Osteoblast (primary cell): ENCODE results near the gene NCOA6. TPM values are rescaled to one million over a fixed set of nuclear protein-coding genes. Genes with fewer than 3 reads are reported as not detected.

Experiments used
- DNase-seq: peaks from one replicate; pipeline ENCODE4 v3.0.0; 2011; ENCODE audit warnings: low spot score, mixed read lengths; ENCODE audit not compliant: insufficient read length; ENCODE audit errors: missing footprints
- H2AFZ ChIP-seq: 2 replicates; pipeline ENCODE4 v1.6.0; 2011; ENCODE audit warnings: mild to moderate bottlenecking, low read length
- H3K27ac ChIP-seq: 2 replicates; pipeline ENCODE4 v1.5.1; 2011; ENCODE audit warnings: mild to moderate bottlenecking, low read depth, low read length, moderate library complexity
- H3K27me3 ChIP-seq: 2 replicates; pipeline ENCODE4 v1.6.0; 2012; ENCODE audit warnings: mild to moderate bottlenecking, control low read depth, inconsistent platforms, low read length, moderate library complexity; ENCODE audit not compliant: insufficient read depth
- H3K36me3 ChIP-seq: 2 replicates; pipeline ENCODE4 v1.5.1; 2011; ENCODE audit warnings: mild to moderate bottlenecking, low read length, control low read depth, moderate library complexity; ENCODE audit not compliant: insufficient read depth
- H3K4me1 ChIP-seq: 2 replicates; pipeline ENCODE4 v1.5.1; 2011; ENCODE audit warnings: mild to moderate bottlenecking, low read length, control low read depth, moderate library complexity; ENCODE audit not compliant: insufficient read depth
- H3K4me2 ChIP-seq: 2 replicates; pipeline ENCODE4 v1.6.0; 2011; ENCODE audit warnings: mild to moderate bottlenecking, low read length; ENCODE audit not compliant: insufficient read depth
- H3K4me3 ChIP-seq: fragments of 200-600 bp; sonication (generic); 3 replicates; pipeline ENCODE4 v1.5.1; 2012; ENCODE audit warnings: mild to moderate bottlenecking, low read length, inconsistent platforms; ENCODE audit not compliant: insufficient read depth
- H3K79me2 ChIP-seq: 2 replicates; pipeline ENCODE4 v1.6.0; 2012; ENCODE audit warnings: mild to moderate bottlenecking, low read length, control low read depth, inconsistent platforms; ENCODE audit not compliant: insufficient read depth
- H3K9me3 ChIP-seq: 2 replicates; pipeline ENCODE4 v1.5.1; 2011; ENCODE audit warnings: low read depth, low read length, control low read depth
- H4K20me1 ChIP-seq: 2 replicates; pipeline ENCODE4 v1.6.0; 2012; ENCODE audit warnings: mild to moderate bottlenecking, low read length, control low read depth; ENCODE audit not compliant: insufficient read depth
- total RNA-seq: library from RNA; depleted of rRNA; stranded (reverse); fragments of >200 nt; gene quantifications from 2 replicates; pipeline ENCODE4 v1.2.3, GENCODE V29; 2012
- TF ChIP-seq, protein P1 (sequence below): IDR thresholded peaks from 2 replicates; pipeline ENCODE4 v1.5.1; 2011; ENCODE audit warnings: mild to moderate bottlenecking, low read depth, low read length, moderate library complexity; ENCODE audit errors: extremely low read depth

NCOA6 gene
- total RNA-seq, 1 donor: 8.7 TPM

GRCh38 chr20:34703424-34704176 lies 121.9 kb downstream of the NCOA6 start:
- peak; percentile 77 for DNase-seq
- H3K79me2 ChIP-seq: peaks cover 4% of the 10 kb centered on the region
- peak overlapping the region; percentile 98 for H3K4me2 ChIP-seq
- H3K36me3 ChIP-seq: no peaks in the 10 kb centered on the region
- peaks cover 4% of the 10 kb centered on the region for H3K27me3 ChIP-seq
- no peaks in the 10 kb centered on the region for H3K9me3 ChIP-seq
- peak overlapping the region; percentile 93 for H2AFZ ChIP-seq
- TF ChIP-seq, protein P1, sequence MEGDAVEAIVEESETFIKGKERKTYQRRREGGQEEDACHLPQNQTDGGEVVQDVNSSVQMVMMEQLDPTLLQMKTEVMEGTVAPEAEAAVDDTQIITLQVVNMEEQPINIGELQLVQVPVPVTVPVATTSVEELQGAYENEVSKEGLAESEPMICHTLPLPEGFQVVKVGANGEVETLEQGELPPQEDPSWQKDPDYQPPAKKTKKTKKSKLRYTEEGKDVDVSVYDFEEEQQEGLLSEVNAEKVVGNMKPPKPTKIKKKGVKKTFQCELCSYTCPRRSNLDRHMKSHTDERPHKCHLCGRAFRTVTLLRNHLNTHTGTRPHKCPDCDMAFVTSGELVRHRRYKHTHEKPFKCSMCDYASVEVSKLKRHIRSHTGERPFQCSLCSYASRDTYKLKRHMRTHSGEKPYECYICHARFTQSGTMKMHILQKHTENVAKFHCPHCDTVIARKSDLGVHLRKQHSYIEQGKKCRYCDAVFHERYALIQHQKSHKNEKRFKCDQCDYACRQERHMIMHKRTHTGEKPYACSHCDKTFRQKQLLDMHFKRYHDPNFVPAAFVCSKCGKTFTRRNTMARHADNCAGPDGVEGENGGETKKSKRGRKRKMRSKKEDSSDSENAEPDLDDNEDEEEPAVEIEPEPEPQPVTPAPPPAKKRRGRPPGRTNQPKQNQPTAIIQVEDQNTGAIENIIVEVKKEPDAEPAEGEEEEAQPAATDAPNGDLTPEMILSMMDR: peak; percentile 5
- H3K4me1 ChIP-seq: peaks cover 21% of the 10 kb centered on the region
- H4K20me1 ChIP-seq: no peaks in the 10 kb centered on the region
- peak overlapping the region; percentile 87 for H3K27ac ChIP-seq
- peak overlapping the region; percentile 88 for H3K4me3 ChIP-seq

DNA sequence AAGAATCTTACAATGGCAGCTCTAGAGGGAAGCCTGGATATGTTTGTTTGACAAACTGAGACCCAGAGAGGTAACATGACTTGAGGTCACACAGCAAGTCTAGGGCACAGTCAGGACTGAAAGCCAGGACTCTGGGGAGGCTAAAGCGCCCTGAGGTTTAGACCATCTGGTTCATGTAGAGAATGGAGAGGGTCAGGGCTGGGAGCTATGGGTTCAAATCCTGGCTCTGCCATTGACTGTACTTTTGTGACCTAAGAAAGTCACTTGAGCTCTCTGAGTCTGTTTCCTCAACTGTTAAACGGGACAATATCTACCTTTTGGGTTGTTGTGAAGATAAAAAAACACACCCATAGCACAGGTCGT lies 122.4 kb downstream of the NCOA6 start:
- peaks cover 4% of the 10 kb centered on the region for H3K79me2 ChIP-seq
- peak overlapping the region; percentile 88 for H3K4me3 ChIP-seq
- no peaks in the 10 kb centered on the region for H3K9me3 ChIP-seq
- H3K27me3 ChIP-seq: peaks cover 4% of the 10 kb centered on the region
- no peaks in the 10 kb centered on the region for H3K36me3 ChIP-seq
- no peak for DNase-seq
- peak overlapping the region; percentile 98 for H3K4me2 ChIP-seq
- H4K20me1 ChIP-seq: no peaks in the 10 kb centered on the region
- TF ChIP-seq, protein P1: no peak
- peak overlapping the region; percentile 87 for H3K27ac ChIP-seq
- peaks cover 21% of the 10 kb centered on the region for H3K4me1 ChIP-seq
- H2AFZ ChIP-seq: peak overlapping the region; percentile 93

DNA sequence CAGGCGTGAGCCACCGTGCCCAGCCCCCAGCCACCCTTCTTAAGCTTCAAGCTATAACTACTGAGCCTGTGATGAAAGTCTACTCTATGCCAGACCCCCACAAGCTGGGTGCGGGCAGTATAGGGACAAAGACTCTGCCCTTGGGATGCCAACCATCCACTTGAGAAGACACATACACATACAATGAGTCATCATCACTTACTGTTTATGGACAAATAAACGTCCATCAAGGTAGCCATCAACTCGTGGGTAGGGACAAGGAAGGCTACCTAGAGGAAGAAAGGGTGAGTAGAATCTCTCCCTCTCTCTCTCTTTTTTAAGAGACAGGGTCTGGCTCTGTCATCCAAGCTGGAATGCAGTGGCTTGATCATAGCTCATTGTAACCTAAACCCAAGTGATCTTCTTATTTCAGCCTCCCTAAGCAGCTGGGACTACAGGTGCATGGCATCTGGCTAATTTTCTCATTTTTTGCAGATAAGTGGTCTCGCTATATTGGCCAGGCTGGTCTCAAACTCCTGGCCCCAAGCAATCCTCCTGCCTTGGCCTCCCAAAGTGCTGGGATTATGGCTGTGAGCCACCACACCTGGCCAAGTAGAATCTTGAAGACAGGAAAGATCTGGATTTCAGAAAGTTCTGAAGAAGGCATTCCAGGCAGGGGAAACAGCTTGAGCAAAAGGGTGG lies 123.9 kb downstream of the NCOA6 start:
- Histone ChIP-seq H3K27me3 (peaks cover 6% of the 10 kb centered on the region), H3K4me1 (peaks cover 21% of the 10 kb centered on the region), H3K4me3 (no peak overlapping the region), H3K27ac (no peak overlapping the region), H3K36me3 (no peaks in the 10 kb centered on the region), H2AFZ (no peak overlapping the region), H4K20me1 (no peaks in the 10 kb centered on the region), H3K79me2 (peaks cover 4% of the 10 kb centered on the region), H3K9me3 (no peaks in the 10 kb centered on the region), H3K4me2 (no peak overlapping the region)
- DNase-seq: no peak
- TF ChIP-seq, protein P1: no peak

GRCh38 chr20:34693414-34693813 lies 132.0 kb downstream of the NCOA6 start:
- no peaks in the 10 kb centered on the region for H3K4me1 ChIP-seq
- H4K20me1 ChIP-seq: no peaks in the 10 kb centered on the region
- TF ChIP-seq, protein P1: no peak
- H3K36me3 ChIP-seq: no peaks in the 10 kb centered on the region
- H3K4me2 ChIP-seq: no peak overlapping the region
- no peaks in the 10 kb centered on the region for H3K79me2 ChIP-seq
- H2AFZ ChIP-seq: no peak overlapping the region
- H3K4me3 ChIP-seq: no peak overlapping the region
- H3K27me3 ChIP-seq: peaks cover 2% of the 10 kb centered on the region
- no peak overlapping the region for H3K27ac ChIP-seq
- no peaks in the 10 kb centered on the region for H3K9me3 ChIP-seq
- no peak for DNase-seq
